Lower leg skin (tissue), 4 donors: Measurements from ENCODE around the gene FGF21. TPM values are rescaled to one million over a fixed set of nuclear protein-coding genes. Genes with fewer than 3 reads are reported as not detected.

Source experiments
- DNase-seq, 2 donors: peaks; one replicate each; pipeline ENCODE4 v3.0.0-alpha.2; 2019; ENCODE audit warnings: low spot score in 2 of 2
- H3K4me3 ChIP-seq: fragments of 200-600 bp; sonication (generic); 2 replicates; pipeline ENCODE4 v1.5.1; 2017; ENCODE audit warnings: mild to moderate bottlenecking, low read depth; ENCODE audit not compliant: poor library complexity, severe bottlenecking
- CTCF ChIP-seq, 3 donors: fragments of 450-650 bp; IDR thresholded peaks; one replicate each; pipeline ENCODE4 v1.5.1; 2016; ENCODE audit warnings: antibody characterized with exemption in 3 of 3, mild to moderate bottlenecking in 3 of 3, moderate library complexity in 2 of 3
- POLR2A ChIP-seq, 2 donors: fragments of 450-650 bp; IDR thresholded peaks; one replicate each; pipeline ENCODE4 v1.6.1; 2016 to 2017; ENCODE audit warnings: antibody characterized with exemption in 2 of 2, mild to moderate bottlenecking in 1 of 2, moderate library complexity in 1 of 2
- WGBS, 2 donors: methylation state at CpG; one replicate each; pipeline ENCODE4 v1.1.5; 2018; 5-methylcytosine and 5-hydroxymethylcytosine counted together
- intact Hi-C: fragments of 100-400 bp; cut with DNase I; formaldehyde crosslinking; loops from one replicate; pipeline ENCODE4 v1.15.0; 2023; ENCODE audit warnings: low total_unique reads
- total RNA-seq, 4 donors: library from RNA; depleted of rRNA; stranded (reverse); fragments of >200 nt; gene quantifications; one replicate each; pipeline ENCODE4 v1.1.0, GENCODE V29; 2016

The FGF21 gene
- total RNA-seq, 4 donors from 2014 or later, result not detected

- no peak overlapping the region for H3K4me3 ChIP-seq
- DNase-seq, result no peak
- no peak for TF ChIP-seq CTCF (IDR thresholded peaks at IDR 0.05)
- TF ChIP-seq POLR2A (IDR thresholded peaks at IDR 0.05), result no peak
These were observed 20.2 kb upstream of the FGF21 start for GRCh38 chr19:48735031-48735615.

GRCh38 chr19:48737360-48737998 lies 17.8 kb upstream of the FGF21 start:
- no peak for TF ChIP-seq CTCF (IDR thresholded peaks at IDR 0.05)
- TF ChIP-seq POLR2A (IDR thresholded peaks at IDR 0.05), result no peak
- H3K4me3 ChIP-seq, result no peak overlapping the region
- intact Hi-C loops, result no loop called here
- WGBS, 2 donors, result 59 to 62% methylated on average over 22 of the region's 22 CpGs
- no peak for DNase-seq

More at GRCh38 chr19:48735031-48735615, 20.2 kb upstream of the FGF21 start:
- WGBS, 2 donors, result 35 to 45% methylated on average over 36 to 38 of the region's 38 CpGs
- intact Hi-C loops, result no loop called here

GRCh38 chr19:48738557-48739403 lies 16.5 kb upstream of the FGF21 start:
- intact Hi-C loops, result no loop called here
- peak overlapping the region; percentile 45 for H3K4me3 ChIP-seq
- peak; percentile 88 to 98 for DNase-seq
- TF ChIP-seq CTCF (IDR thresholded peaks at IDR 0.05) (no peak), POLR2A (IDR thresholded peaks at IDR 0.05) (no peak)
- WGBS, 2 donors, result 2 to 3% methylated on average over 24 to 59 of the region's 96 CpGs

- DNase-seq, result no peak
- WGBS, 2 donors, result 17 to 22% methylated on average over 32 to 48 of the region's 51 CpGs
- intact Hi-C loops, result no loop called here
These were observed 15.7 kb upstream of the FGF21 start for GRCh38 chr19:48739404-48740163.

More at GRCh38 chr19:48739404-48740163, 15.7 kb upstream of the FGF21 start:
- H3K4me3 ChIP-seq, result peak overlapping the region; percentile 45
- no peak for TF ChIP-seq POLR2A (IDR thresholded peaks at IDR 0.05)
- TF ChIP-seq CTCF (IDR thresholded peaks at IDR 0.05), result no peak
